KMS-11 (cell line): ENCODE data around the gene MBD3L3.
"Not testable (repeated sequence)": the region's sequence is repeated elsewhere in the genome, so short reads cannot be mapped to it uniquely, and the experiment has no call there.

Experiments used
- H2AFZ ChIP-seq: fragments of 200-600 bp; sonication (generic); 2 replicates; pipeline ENCODE4 v1.6.1; 2016; ENCODE audit warnings: antibody characterized with exemption, mixed run types, low read depth
- H3K27ac ChIP-seq: fragments of 200-600 bp; sonication (generic); 2 replicates; pipeline ENCODE4 v1.6.1; 2016; ENCODE audit warnings: mild to moderate bottlenecking, mixed run types
- H3K27me3 ChIP-seq: fragments of 200-600 bp; sonication (generic); 2 replicates; pipeline ENCODE4 v1.6.1; 2017; ENCODE audit warnings: mild to moderate bottlenecking, low read depth, mixed run types, moderate library complexity; ENCODE audit not compliant: insufficient read depth
- H3K36me3 ChIP-seq: fragments of 200-600 bp; sonication (generic); 2 replicates; pipeline ENCODE4 v1.6.1; 2017; ENCODE audit warnings: mild to moderate bottlenecking, mixed run types; ENCODE audit not compliant: insufficient read depth
- H3K4me1 ChIP-seq: fragments of 200-600 bp; sonication (generic); 2 replicates; pipeline ENCODE4 v1.6.1; 2016; ENCODE audit warnings: mild to moderate bottlenecking, low read depth, mixed run types; ENCODE audit not compliant: poor library complexity, severe bottlenecking
- H3K4me2 ChIP-seq: fragments of 200-600 bp; sonication (generic); 2 replicates; pipeline ENCODE4 v1.7.0; 2016; ENCODE audit warnings: mild to moderate bottlenecking, mixed run types
- H3K4me3 ChIP-seq: fragments of 200-600 bp; sonication (generic); IDR thresholded peaks from 2 replicates; pipeline ENCODE4 v1.6.1; 2017; ENCODE audit warnings: low read depth, low read length, mixed read lengths; ENCODE audit not compliant: insufficient read depth
- H3K79me2 ChIP-seq: fragments of 200-600 bp; sonication (generic); 2 replicates; pipeline ENCODE4 v1.6.1; 2016; ENCODE audit warnings: low read depth, mixed run types; ENCODE audit not compliant: insufficient read depth
- H3K9ac ChIP-seq: fragments of 200-600 bp; sonication (generic); 2 replicates; pipeline ENCODE4 v1.6.1; 2016; ENCODE audit warnings: mild to moderate bottlenecking, mixed run types
- H4K20me1 ChIP-seq: fragments of 200-600 bp; sonication (generic); 2 replicates; pipeline ENCODE4 v1.6.1; 2016; ENCODE audit warnings: mild to moderate bottlenecking, mixed run types; ENCODE audit not compliant: insufficient read depth

MBD3L3 gene

GRCh38 chr19:7052896-7053295 is 5.6 kb downstream of the MBD3L3 start:
- not testable (repeated sequence) for H3K4me2 ChIP-seq, H3K9ac ChIP-seq, H3K27me3 ChIP-seq, H4K20me1 ChIP-seq, H3K36me3 ChIP-seq, H3K4me1 ChIP-seq, H2AFZ ChIP-seq, H3K4me3 ChIP-seq, H3K27ac ChIP-seq, H3K79me2 ChIP-seq

DNA sequence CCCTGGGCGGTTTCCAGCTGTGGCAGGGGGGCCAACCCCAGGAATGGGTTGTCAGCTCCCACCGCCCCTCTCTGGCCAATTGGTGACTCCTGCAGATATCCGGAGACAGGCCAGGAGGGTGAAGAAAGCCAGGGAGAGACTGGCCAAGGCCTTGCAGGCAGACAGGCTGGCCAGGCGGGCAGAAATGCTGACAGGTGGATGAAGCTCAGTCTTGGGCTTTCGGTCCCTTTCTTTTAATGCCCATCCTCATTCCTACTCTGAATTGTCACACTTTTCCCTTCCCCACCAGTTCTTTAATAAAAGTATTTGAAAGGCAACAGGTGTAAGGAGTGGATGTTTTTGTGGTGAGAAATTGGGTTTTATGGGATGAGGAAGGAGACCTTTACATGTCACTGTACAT is 7.1 kb downstream of the MBD3L3 start:
- not testable (repeated sequence) for H3K4me2 ChIP-seq, H3K9ac ChIP-seq, H3K27ac ChIP-seq, H3K4me1 ChIP-seq, H3K36me3 ChIP-seq, H3K4me3 ChIP-seq, H3K27me3 ChIP-seq, H2AFZ ChIP-seq, H3K79me2 ChIP-seq, H4K20me1 ChIP-seq

GRCh38 chr19:7049021-7049420 is 9.5 kb downstream of the MBD3L3 start, which contains the start of gene MBD3L2:
Gene MBD3L2 (plus strand): TSS chr19:7049321. CDS start chr19:7049374, 53 bp downstream.
- H3K9ac ChIP-seq, H4K20me1 ChIP-seq, H2AFZ ChIP-seq, H3K27me3 ChIP-seq, H3K4me1 ChIP-seq, H3K4me3 ChIP-seq, H3K27ac ChIP-seq, H3K36me3 ChIP-seq, H3K79me2 ChIP-seq, H3K4me2 ChIP-seq: not testable (repeated sequence)

DNA sequence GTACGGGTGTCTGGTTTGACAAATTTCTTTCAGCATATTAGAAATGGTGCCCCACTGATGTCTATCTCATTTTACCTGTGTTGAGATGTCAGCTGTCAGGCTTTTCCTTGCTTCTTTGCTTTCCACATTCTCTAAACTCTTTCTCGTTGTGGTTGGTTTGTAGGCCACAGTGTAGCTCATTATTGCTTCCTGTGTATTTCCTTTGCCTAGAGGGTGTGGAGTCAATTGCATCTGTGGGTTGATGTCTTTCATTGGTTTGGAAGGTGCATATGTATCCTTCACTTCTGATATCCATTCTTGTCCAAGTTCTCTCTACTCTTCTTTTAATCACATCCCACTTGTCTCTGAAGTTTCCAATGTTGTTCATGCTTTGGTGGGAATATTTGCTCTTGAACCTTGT is 16.9 kb downstream of the MBD3L3 start:
- not testable (repeated sequence) for H3K4me3 ChIP-seq, H3K27ac ChIP-seq, H3K4me1 ChIP-seq, H2AFZ ChIP-seq, H3K4me2 ChIP-seq, H3K79me2 ChIP-seq, H3K27me3 ChIP-seq, H4K20me1 ChIP-seq, H3K36me3 ChIP-seq, H3K9ac ChIP-seq

DNA sequence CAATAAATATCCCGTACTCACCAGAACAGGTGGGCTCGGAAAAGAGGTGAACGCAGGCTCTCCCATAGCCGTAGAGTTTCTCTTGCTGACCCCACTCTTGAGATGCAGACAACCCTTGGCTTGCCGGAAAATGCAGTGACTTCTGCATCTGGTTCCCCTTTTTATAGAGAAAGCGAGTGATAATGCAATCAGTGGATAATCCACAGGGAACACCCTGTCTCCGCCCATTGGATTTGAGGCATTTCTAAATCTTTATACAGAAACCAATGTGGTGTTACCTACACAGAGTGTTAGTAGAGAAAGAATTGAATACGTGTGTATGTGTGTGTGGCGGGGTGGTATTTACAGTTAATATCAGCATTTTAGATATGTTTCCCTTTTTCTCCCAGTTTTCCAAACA is 18.4 kb downstream of the MBD3L3 start, which contains the start of gene MBD3L4:
Gene MBD3L4 (minus strand): TSS at position 101 of the 400 bp plus-strand sequence. CDS start 35 bp downstream, at position 66.
- not testable (repeated sequence) for H4K20me1 ChIP-seq, H3K4me3 ChIP-seq, H3K79me2 ChIP-seq, H3K4me1 ChIP-seq, H3K36me3 ChIP-seq, H2AFZ ChIP-seq, H3K9ac ChIP-seq, H3K27ac ChIP-seq, H3K4me2 ChIP-seq, H3K27me3 ChIP-seq

- H3K27me3 ChIP-seq, H3K27ac ChIP-seq, H2AFZ ChIP-seq, H4K20me1 ChIP-seq, H3K4me1 ChIP-seq, H3K4me3 ChIP-seq, H3K4me2 ChIP-seq, H3K9ac ChIP-seq, H3K36me3 ChIP-seq, H3K79me2 ChIP-seq: not testable (repeated sequence)
Measured at GRCh38 chr19:7030278-7030677, 28.2 kb downstream of the MBD3L3 start, which contains the start of gene MBD3L5. Gene MBD3L5 (plus strand): TSS chr19:7030578. CDS start chr19:7030612, 34 bp downstream.

- not testable (repeated sequence) for H3K4me2 ChIP-seq, H3K36me3 ChIP-seq, H3K79me2 ChIP-seq, H3K4me3 ChIP-seq, H3K4me1 ChIP-seq, H3K27me3 ChIP-seq, H3K9ac ChIP-seq, H3K27ac ChIP-seq, H2AFZ ChIP-seq, H4K20me1 ChIP-seq
Measured at GRCh38 chr19:7028790-7029189, 29.7 kb downstream of the MBD3L3 start.

- H4K20me1 ChIP-seq, H3K4me2 ChIP-seq, H3K9ac ChIP-seq, H3K79me2 ChIP-seq, H2AFZ ChIP-seq, H3K36me3 ChIP-seq, H3K4me3 ChIP-seq, H3K4me1 ChIP-seq, H3K27me3 ChIP-seq, H3K27ac ChIP-seq: not testable (repeated sequence)
Measured at GRCh38 chr19:7021331-7021730, 37.1 kb downstream of the MBD3L3 start, which contains the start of gene MBD3L2B. Gene MBD3L2B (minus strand): TSS chr19:7021431. CDS start chr19:7021397, 34 bp downstream.
